ENCODE measurements around the gene GGT7.

GRCh38 chr20:34896086-34896621 is 23.5 kb upstream of the GGT7 start:
- TF ChIP-seq, protein P1, sequence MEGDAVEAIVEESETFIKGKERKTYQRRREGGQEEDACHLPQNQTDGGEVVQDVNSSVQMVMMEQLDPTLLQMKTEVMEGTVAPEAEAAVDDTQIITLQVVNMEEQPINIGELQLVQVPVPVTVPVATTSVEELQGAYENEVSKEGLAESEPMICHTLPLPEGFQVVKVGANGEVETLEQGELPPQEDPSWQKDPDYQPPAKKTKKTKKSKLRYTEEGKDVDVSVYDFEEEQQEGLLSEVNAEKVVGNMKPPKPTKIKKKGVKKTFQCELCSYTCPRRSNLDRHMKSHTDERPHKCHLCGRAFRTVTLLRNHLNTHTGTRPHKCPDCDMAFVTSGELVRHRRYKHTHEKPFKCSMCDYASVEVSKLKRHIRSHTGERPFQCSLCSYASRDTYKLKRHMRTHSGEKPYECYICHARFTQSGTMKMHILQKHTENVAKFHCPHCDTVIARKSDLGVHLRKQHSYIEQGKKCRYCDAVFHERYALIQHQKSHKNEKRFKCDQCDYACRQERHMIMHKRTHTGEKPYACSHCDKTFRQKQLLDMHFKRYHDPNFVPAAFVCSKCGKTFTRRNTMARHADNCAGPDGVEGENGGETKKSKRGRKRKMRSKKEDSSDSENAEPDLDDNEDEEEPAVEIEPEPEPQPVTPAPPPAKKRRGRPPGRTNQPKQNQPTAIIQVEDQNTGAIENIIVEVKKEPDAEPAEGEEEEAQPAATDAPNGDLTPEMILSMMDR (conservative IDR thresholded peaks at IDR 0.05): no peak
- no peak for TF ChIP-seq EZH2 (IDR thresholded peaks at IDR 0.05; ENCODE audit: low read depth)
